Measurements from ENCODE around the gene PVALEF.

GRCh38 chr17:81206166-81206565 lies 40.9 kb downstream of the PVALEF start:
- TF ChIP-seq POLR2A (IDR thresholded peaks at IDR 0.05) (no peak), CTCF (IDR thresholded peaks at IDR 0.05) (no peak), POLR2AphosphoS5 (IDR thresholded peaks at IDR 0.05) (no peak), EP300 (IDR thresholded peaks at IDR 0.05) (no peak)

Measured in gastroesophageal sphincter (tissue), 3 donors.